ENCODE results near the gene MX1. TPM values are rescaled to one million over a fixed set of nuclear protein-coding genes. Genes with fewer than 3 reads are reported as not detected.

Gene MX1
- total and polyA plus RNA-seq, 2 donors (not counting 3 experiments of a cell fraction or from before 2014, with no cell fraction given) = 5.9 to 25.1 TPM

DNA sequence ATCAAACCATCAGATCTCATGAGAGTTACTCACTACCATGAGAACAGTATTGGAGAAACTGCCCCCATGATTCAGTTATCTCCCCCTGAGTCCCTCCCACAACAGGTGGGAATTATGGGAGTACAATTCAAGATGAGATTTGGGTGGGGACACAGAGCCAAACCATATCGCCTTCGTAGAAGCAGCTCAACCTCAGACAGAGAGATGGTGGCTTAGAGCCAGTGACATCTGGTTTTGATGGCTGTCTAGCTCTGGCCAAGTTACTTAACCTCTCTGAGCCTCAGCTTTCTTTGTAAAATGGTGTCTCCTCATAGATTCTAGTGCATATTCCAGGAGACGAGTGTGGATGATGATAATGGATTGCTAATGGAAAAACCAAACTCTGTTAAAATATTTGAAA is 27.2 kb downstream of the MX1 start:
- no peak overlapping the region for H3K27ac ChIP-seq (ENCODE audit: insufficient read depth, low read depth, low read length)
- H2AFZ ChIP-seq (ENCODE audit: low read depth, low read length) = no peak overlapping the region
- H3K4me1 ChIP-seq (ENCODE audit: control insufficient read depth, extremely low read depth, insufficient read depth, low read length) = no peaks in the 10 kb centered on the region
- BruUV-seq (replicated peaks) = no TSS peak
- no peak overlapping the region for H3K4me3 ChIP-seq (replicated peaks in 1 of 3; ENCODE audit: insufficient read depth in 1 of 3, low read depth in 1 of 3, low read length in 3 of 3)
- POLR2A ChIA-PET = no interaction called here
- no peak overlapping the region for H3K4me2 ChIP-seq (ENCODE audit: insufficient read depth, low read length)
- no peaks in the 10 kb centered on the region for H4K20me1 ChIP-seq (replicated peaks; ENCODE audit: control insufficient read depth, extremely low read depth, insufficient read depth, low read length)
- no peak overlapping the region for H3K9ac ChIP-seq (replicated peaks; ENCODE audit: extremely low read depth, insufficient read depth, low read length)
- DNase-seq (ENCODE audit: low read depth, low spot score) = no peak
- H3K27me3 ChIP-seq (ENCODE audit: control insufficient read depth in 2 of 2, insufficient read depth in 2 of 2, low read length in 2 of 2) = no peaks in the 10 kb centered on the region
- no peaks in the 10 kb centered on the region for H3K9me1 ChIP-seq (replicated peaks; ENCODE audit: control insufficient read depth, extremely low read depth, insufficient read depth, low read length)
- dilution Hi-C loops (cut with MboI; ENCODE audit: extremely low pct_ligation_motif_present, low sequenced_read_pairs) (no loop called here), intact Hi-C loops (cut with micrococcal nuclease) (no loop called here)
- H3K36me3 ChIP-seq (ENCODE audit: control insufficient read depth in 2 of 2, extremely low read depth in 1 of 2, insufficient read depth in 2 of 2, low read length in 2 of 2) = no peaks in the 10 kb centered on the region
- TF ChIP-seq, protein P1, sequence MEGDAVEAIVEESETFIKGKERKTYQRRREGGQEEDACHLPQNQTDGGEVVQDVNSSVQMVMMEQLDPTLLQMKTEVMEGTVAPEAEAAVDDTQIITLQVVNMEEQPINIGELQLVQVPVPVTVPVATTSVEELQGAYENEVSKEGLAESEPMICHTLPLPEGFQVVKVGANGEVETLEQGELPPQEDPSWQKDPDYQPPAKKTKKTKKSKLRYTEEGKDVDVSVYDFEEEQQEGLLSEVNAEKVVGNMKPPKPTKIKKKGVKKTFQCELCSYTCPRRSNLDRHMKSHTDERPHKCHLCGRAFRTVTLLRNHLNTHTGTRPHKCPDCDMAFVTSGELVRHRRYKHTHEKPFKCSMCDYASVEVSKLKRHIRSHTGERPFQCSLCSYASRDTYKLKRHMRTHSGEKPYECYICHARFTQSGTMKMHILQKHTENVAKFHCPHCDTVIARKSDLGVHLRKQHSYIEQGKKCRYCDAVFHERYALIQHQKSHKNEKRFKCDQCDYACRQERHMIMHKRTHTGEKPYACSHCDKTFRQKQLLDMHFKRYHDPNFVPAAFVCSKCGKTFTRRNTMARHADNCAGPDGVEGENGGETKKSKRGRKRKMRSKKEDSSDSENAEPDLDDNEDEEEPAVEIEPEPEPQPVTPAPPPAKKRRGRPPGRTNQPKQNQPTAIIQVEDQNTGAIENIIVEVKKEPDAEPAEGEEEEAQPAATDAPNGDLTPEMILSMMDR (IDR thresholded peaks at IDR 0.05; ENCODE audit: extremely low read depth in 1 of 2, insufficient read depth in 1 of 2, low read depth in 1 of 2, low read length in 2 of 2) = no peak
- TF ChIP-seq MYC (IDR thresholded peaks at IDR 0.05; ENCODE audit: low read depth, low read length) = no peak
- TF ChIP-seq JUN (IDR thresholded peaks at IDR 0.05; ENCODE audit: borderline replicate concordance, insufficient read depth, insufficient read length, low read depth) = no peak
- no peak for TF ChIP-seq POLR2AphosphoS5 (IDR thresholded peaks at IDR 0.05; ENCODE audit: insufficient read depth, low read depth, low read length)
- CTCF ChIA-PET = interaction anchor here (3.2 kb wide), 1 partner anchor 170 kb away, joined by 13 read pairs; no protein-coding TSS in a partner anchor
- FAIRE-seq = no peak
- no peaks in the 10 kb centered on the region for H3K9me3 ChIP-seq (replicated peaks; ENCODE audit: control insufficient read depth, insufficient read depth, low read length)
- H3K79me2 ChIP-seq (ENCODE audit: control insufficient read depth, insufficient read depth, low read length) = no peaks in the 10 kb centered on the region

DNA sequence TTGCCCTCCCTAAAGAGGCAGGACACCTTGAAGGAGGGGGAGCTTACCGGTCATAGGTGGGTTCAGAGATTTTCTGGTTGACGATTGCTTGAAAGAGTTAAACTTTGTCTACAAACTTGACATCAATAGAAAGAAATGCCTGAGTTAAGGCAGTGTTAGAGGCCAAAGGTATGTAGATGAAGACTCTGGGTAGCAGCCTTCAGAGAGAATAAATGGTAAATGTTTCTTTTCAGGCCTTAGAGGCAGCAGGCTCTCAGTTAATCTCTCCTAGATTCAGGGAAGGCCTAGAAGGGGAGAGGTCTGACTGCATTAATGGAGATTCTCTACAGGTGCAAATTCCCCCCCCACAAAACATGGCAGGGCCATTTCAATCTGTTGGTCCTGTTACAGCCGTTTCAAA is 27.7 kb downstream of the MX1 start:
- H3K79me2 ChIP-seq (ENCODE audit: control insufficient read depth, insufficient read depth, low read length) = no peaks in the 10 kb centered on the region
- FAIRE-seq (no peak), DNase-seq (ENCODE audit: low read depth, low spot score) (no peak)
- no peak for TF ChIP-seq MYC (IDR thresholded peaks at IDR 0.05; ENCODE audit: low read depth, low read length)
- no peak for TF ChIP-seq GATA2 (IDR thresholded peaks at IDR 0.05; ENCODE audit: insufficient read depth, insufficient read length, low read depth, low read length)
- no peak for TF ChIP-seq FOS (IDR thresholded peaks at IDR 0.05; ENCODE audit: borderline replicate concordance, insufficient read depth, low read length)
- TF ChIP-seq EZH2 (IDR thresholded peaks at IDR 0.05; ENCODE audit: borderline replicate concordance, low read depth, low read length, severe bottlenecking) = no peak
- no TSS peak for BruUV-seq (replicated peaks)
- intact Hi-C loops (cut with micrococcal nuclease) = no loop called here
- H4K20me1 ChIP-seq (replicated peaks; ENCODE audit: control insufficient read depth, extremely low read depth, insufficient read depth, low read length) = no peaks in the 10 kb centered on the region
- H3K36me3 ChIP-seq (ENCODE audit: control insufficient read depth in 2 of 2, extremely low read depth in 1 of 2, insufficient read depth in 2 of 2, low read length in 2 of 2) = no peaks in the 10 kb centered on the region
- dilution Hi-C loops (cut with MboI; ENCODE audit: extremely low pct_ligation_motif_present, low sequenced_read_pairs) = no loop called here
- no peaks in the 10 kb centered on the region for H3K9me3 ChIP-seq (replicated peaks; ENCODE audit: control insufficient read depth, insufficient read depth, low read length)
- H3K4me3 ChIP-seq (replicated peaks in 1 of 3; ENCODE audit: insufficient read depth in 1 of 3, low read depth in 1 of 3, low read length in 3 of 3) = no peak overlapping the region
- no peaks in the 10 kb centered on the region for H3K9me1 ChIP-seq (replicated peaks; ENCODE audit: control insufficient read depth, extremely low read depth, insufficient read depth, low read length)
- no peak overlapping the region for H3K4me2 ChIP-seq (ENCODE audit: insufficient read depth, low read length)
- no peaks in the 10 kb centered on the region for H3K4me1 ChIP-seq (ENCODE audit: control insufficient read depth, extremely low read depth, insufficient read depth, low read length)
- no peak overlapping the region for H3K27ac ChIP-seq (ENCODE audit: insufficient read depth, low read depth, low read length)
- H3K9ac ChIP-seq (replicated peaks; ENCODE audit: extremely low read depth, insufficient read depth, low read length) = no peak overlapping the region
- no peak overlapping the region for H2AFZ ChIP-seq (ENCODE audit: low read depth, low read length)
- ChIA-PET CTCF (no interaction called here), POLR2A (no interaction called here)
- H3K27me3 ChIP-seq (ENCODE audit: control insufficient read depth in 2 of 2, insufficient read depth in 2 of 2, low read length in 2 of 2) = no peaks in the 10 kb centered on the region

Measured in endothelial cell of umbilical vein (primary cell).